ENCODE data around the gene GPR3. TPM values are rescaled to one million over a fixed set of nuclear protein-coding genes. Genes with fewer than 3 reads are reported as not detected.

Gene GPR3
- total and polyA plus RNA-seq, 2 of the 13 experiments (the other 11 are each of a cell fraction or from before 2014, with no cell fraction given): 1.00 to 2.6 TPM

- no peak overlapping the region for H3K4me2 ChIP-seq (ENCODE audit: low read depth, low read length)
- in situ Hi-C loops (cut with HindIII; ENCODE audit: extremely low pct_ligation_motif_present, low pct_unique_long_range_greater_than_20kb): no loop called here
- TF ChIP-seq ZBTB33 (CRISPR knock-in tag; IDR thresholded peaks at IDR 0.05) (peak; percentile 77), ATF5 (CRISPR knock-in tag; IDR thresholded peaks at IDR 0.05; ENCODE audit: low read depth) (no peak), ZUFSP (CRISPR knock-in tag; IDR thresholded peaks at IDR 0.05; ENCODE audit: borderline replicate concordance) (no peak), ZNF747 (CRISPR knock-in tag; IDR thresholded peaks at IDR 0.05; ENCODE audit: borderline replicate concordance) (no peak), ZNF263 (CRISPR knock-in tag; IDR thresholded peaks at IDR 0.05) (no peak), ARID3A (IDR thresholded peaks at IDR 0.05; ENCODE audit: low read depth, low read length) (no peak), FOXA3 (CRISPR knock-in tag; IDR thresholded peaks at IDR 0.05) (no peak), FOSL2 (CRISPR knock-in tag; IDR thresholded peaks at IDR 0.05) (peak; percentile 53), ZFP91 (CRISPR knock-in tag; IDR thresholded peaks at IDR 0.05; ENCODE audit: borderline replicate concordance) (no peak), ZFP36 (IDR thresholded peaks at IDR 0.05; ENCODE audit: borderline replicate concordance, low read depth, low read length, partially characterized antibody) (peak; percentile 82), BCLAF1 (IDR thresholded peaks at IDR 0.05) (no peak), FLYWCH1 (CRISPR knock-in tag; IDR thresholded peaks at IDR 0.05) (no peak), ZNF30 (CRISPR knock-in tag; IDR thresholded peaks at IDR 0.05) (no peak)
Measured at GRCh38 chr1:27346991-27347624, 45.3 kb upstream of the GPR3 start.

More at GRCh38 chr1:27346991-27347624, 45.3 kb upstream of the GPR3 start:
- POLR2A ChIA-PET: no interaction called here
- intact Hi-C loops (cut with micrococcal nuclease; ENCODE audit: unreplicated experiment): no loop called here
- peaks cover 35% of the 10 kb centered on the region for H3K4me1 ChIP-seq (ENCODE audit: insufficient read depth, low read length)
- WGBS (ENCODE audit: low lambda C conversion rate): 94% methylated on average over 9 of the region's 14 CpGs
- DNase-seq (ENCODE audit: low spot score) (no peak), FAIRE-seq (no peak), ATAC-seq (no peak)
- H2AFZ ChIP-seq (ENCODE audit: low read length): no peak overlapping the region
- BruUV-seq (replicated peaks): no TSS peak
- H3K36me3 ChIP-seq (replicated peaks in 1 of 2; ENCODE audit: control insufficient read depth in 1 of 2, insufficient read depth in 2 of 2, low read length in 2 of 2): no peaks in the 10 kb centered on the region
- no peaks in the 10 kb centered on the region for H3K9me3 ChIP-seq (ENCODE audit: low read length)
- no peak overlapping the region for H3K9ac ChIP-seq (ENCODE audit: insufficient read depth, low read depth, low read length)
- no peak overlapping the region for H3K4me3 ChIP-seq (replicated peaks in 1 of 3; ENCODE audit: insufficient read depth in 1 of 3, low read depth in 2 of 3, low read length in 3 of 3)
- no peaks in the 10 kb centered on the region for H3K27me3 ChIP-seq (ENCODE audit: control insufficient read depth in 1 of 2, insufficient read depth in 2 of 2, low read length in 2 of 2)
- H3K27ac ChIP-seq (ENCODE audit: extremely low read length, insufficient read depth, low read length): no peak overlapping the region
- no peaks in the 10 kb centered on the region for H3K79me2 ChIP-seq (ENCODE audit: insufficient read depth, low read length)
- CTCF ChIA-PET (ENCODE audit: low intra/inter-chr PET ratio, low total read pairs): no interaction called here
- no peaks in the 10 kb centered on the region for H4K20me1 ChIP-seq (ENCODE audit: insufficient read depth, low read length)
